HCT116 (cell line): ENCODE results near the gene CCDC146.

Experiments used
- CEBPB ChIP-seq: IDR thresholded peaks from 2 replicates; pipeline ENCODE4 v1.6.1; 2012; ENCODE audit warnings: low read depth
- CTCF ChIP-seq, 3 experiments: fragments of 200-600 bp in 1 of 3; sonication (generic) in 1 of 3; IDR thresholded peaks in 2 of 3; conservative IDR thresholded peaks in 1 of 3; 2 replicates each; pipeline ENCODE4 v1.5.1; 2012 to 2017; ENCODE audit warnings: low read depth in 2 of 3, low read length in 2 of 3, antibody characterized with exemption in 1 of 3, borderline replicate concordance in 1 of 3, control low read depth in 1 of 3, mild to moderate bottlenecking in 1 of 3, mixed read lengths in 1 of 3, mixed run types in 1 of 3, moderate library complexity in 1 of 3; ENCODE audit not compliant: insufficient read depth in 1 of 3
- EZH2phosphoT487 ChIP-seq: fragments of 200-600 bp; IDR thresholded peaks from 2 replicates; pipeline ENCODE4 v1.6.1; 2018; ENCODE audit warnings: antibody characterized with exemption, borderline replicate concordance
- JUND ChIP-seq: IDR thresholded peaks from 2 replicates; pipeline ENCODE4 v1.6.1; 2012
- POLR2AphosphoS5 ChIP-seq: IDR thresholded peaks from 2 replicates; pipeline ENCODE4 v1.6.1; 2011; ENCODE audit warnings: mild to moderate bottlenecking, low read depth, low read length, moderate library complexity
- RAD21 ChIP-seq: IDR thresholded peaks from 2 replicates; pipeline ENCODE4 v1.6.1; 2012; ENCODE audit warnings: low read depth, mild to moderate bottlenecking
- SP1 ChIP-seq: IDR thresholded peaks from 2 replicates; pipeline ENCODE4 v1.6.1; 2012; ENCODE audit warnings: low read depth
- TCF7L2 ChIP-seq: IDR thresholded peaks from 2 replicates; pipeline ENCODE4 v1.7.0; 2011; ENCODE audit warnings: borderline replicate concordance, inconsistent platforms; ENCODE audit not compliant: insufficient read depth, insufficient read length; ENCODE audit errors: extremely low read depth

- TF ChIP-seq CTCF (IDR thresholded peaks at IDR 0.05 in 2 of 3, conservative IDR thresholded peaks at IDR 0.05 in 1 of 3; ENCODE audit: borderline replicate concordance in 1 of 3, insufficient read depth in 1 of 3, low read depth in 2 of 3, low read length in 2 of 3) (no peak), POLR2AphosphoS5 (no peak), TCF7L2 (no peak), EZH2phosphoT487 (no peak), JUND (no peak), RAD21 (no peak), CEBPB (no peak), SP1 (no peak)
Measured at GRCh38 chr7:77310982-77311381, 188.6 kb downstream of the CCDC146 start.
